Fibroblast of the aortic adventitia (primary cell): ENCODE data around the gene NR2F2. TPM values are rescaled to one million over a fixed set of nuclear protein-coding genes. Genes with fewer than 3 reads are reported as not detected.
A peak's percentile ranks its signal among the peaks of the same experiment; 100 is the strongest.

Source experiments
- DNase-seq: peaks from one replicate; pipeline ENCODE4 v3.0.0-alpha.2; 2010; ENCODE audit warnings: low read depth
- H3K4me3 ChIP-seq: 2 replicates; pipeline ENCODE4 v1.5.1; 2011; ENCODE audit warnings: low read depth, mild to moderate bottlenecking, control low read depth, low read length, moderate library complexity
- total RNA-seq: library from RNA; depleted of rRNA; stranded (reverse); fragments of >200 nt; gene quantifications from 2 replicates; pipeline ENCODE4 v1.2.3, GENCODE V29; 2012; ENCODE audit warnings: low replicate concordance
- TF ChIP-seq, protein P1 (sequence below): IDR thresholded peaks from 2 replicates; pipeline ENCODE4 v1.5.1; 2011; ENCODE audit warnings: mild to moderate bottlenecking, low read length, control low read depth, inconsistent platforms; ENCODE audit not compliant: insufficient read depth

The NR2F2 gene
- total RNA-seq, 1 donor, result 20.2 TPM

DNA sequence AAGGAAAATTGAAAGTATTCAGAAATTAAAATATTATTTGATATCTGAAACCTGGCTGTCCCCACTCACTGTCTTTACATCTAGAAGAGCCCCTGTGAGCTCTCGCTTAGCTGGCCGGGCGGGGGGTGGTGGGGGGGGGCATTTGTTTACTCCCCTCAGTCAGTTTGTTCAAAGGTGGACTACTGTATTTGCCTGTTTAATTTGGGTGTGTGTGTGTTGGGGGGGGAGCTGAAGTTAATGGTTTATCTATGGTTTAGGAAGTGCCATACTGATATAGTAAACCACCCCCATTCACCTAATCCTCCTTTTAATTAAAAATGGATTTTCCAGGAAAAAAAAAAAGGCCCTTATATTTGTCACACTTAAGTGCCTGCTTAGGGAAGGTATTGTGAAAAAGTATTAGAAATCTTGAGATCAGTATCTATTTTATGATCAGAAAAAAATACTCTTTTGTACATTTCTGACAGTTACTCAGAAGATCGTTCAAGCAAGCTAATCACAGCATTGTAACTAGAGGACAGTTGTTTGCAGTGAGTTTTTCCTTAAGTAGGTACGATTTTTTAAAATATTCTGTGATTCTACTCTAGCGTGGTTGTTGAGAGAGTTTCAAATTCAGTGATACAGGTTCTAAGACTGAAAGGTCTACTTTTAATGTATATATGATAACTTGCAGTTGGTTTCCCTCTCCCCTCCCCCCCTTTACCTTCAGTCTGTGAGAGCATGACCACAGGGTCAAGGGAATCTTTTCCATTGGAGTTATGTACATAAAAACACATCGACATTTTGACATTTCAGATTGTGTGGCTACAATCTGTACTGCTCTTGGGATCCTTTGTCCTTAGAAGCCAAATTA is 8.5 kb downstream of the NR2F2 start:
- H3K4me3 ChIP-seq, result peak overlapping the region; percentile 96
- TF ChIP-seq, protein P1, sequence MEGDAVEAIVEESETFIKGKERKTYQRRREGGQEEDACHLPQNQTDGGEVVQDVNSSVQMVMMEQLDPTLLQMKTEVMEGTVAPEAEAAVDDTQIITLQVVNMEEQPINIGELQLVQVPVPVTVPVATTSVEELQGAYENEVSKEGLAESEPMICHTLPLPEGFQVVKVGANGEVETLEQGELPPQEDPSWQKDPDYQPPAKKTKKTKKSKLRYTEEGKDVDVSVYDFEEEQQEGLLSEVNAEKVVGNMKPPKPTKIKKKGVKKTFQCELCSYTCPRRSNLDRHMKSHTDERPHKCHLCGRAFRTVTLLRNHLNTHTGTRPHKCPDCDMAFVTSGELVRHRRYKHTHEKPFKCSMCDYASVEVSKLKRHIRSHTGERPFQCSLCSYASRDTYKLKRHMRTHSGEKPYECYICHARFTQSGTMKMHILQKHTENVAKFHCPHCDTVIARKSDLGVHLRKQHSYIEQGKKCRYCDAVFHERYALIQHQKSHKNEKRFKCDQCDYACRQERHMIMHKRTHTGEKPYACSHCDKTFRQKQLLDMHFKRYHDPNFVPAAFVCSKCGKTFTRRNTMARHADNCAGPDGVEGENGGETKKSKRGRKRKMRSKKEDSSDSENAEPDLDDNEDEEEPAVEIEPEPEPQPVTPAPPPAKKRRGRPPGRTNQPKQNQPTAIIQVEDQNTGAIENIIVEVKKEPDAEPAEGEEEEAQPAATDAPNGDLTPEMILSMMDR, result no peak
- peak; percentile 46 for DNase-seq

DNA sequence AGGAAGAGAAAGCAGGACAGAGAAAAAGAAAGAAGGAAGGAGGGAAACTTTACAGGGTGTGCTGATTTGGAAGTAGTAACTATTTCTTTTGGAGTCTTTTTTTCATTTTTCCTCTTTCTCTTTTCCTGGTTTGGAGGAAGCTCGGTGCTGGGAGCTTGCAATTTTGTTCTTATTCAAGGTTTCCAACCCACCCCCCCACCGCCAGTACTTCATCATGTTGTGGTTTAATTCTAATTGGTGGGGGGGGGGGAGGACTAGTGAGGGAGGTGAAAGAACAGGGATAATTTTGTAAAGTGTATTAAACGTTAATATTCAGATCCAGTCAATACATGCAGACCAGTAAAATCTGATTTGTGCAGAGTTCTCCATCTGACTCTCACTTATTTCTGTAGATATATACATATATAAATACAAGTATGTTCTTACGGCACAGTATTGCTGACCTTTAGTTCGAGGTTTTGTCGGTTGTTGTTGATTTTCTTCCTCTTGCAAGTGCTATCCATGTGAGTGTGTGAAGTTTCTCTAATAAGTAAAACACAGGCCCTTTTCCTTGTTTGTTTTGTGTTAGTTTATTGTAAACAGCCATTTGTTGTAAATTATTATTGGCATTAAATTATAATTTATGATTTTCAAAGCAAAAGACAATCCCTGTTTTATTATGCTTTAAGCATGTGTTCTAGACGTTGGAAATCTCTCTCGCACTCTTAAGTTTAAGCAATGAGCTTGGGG is 9.3 kb downstream of the NR2F2 start:
- peak overlapping the region; percentile 96 for H3K4me3 ChIP-seq
- DNase-seq, result peak; percentile 47
- TF ChIP-seq, protein P1, result no peak

DNA sequence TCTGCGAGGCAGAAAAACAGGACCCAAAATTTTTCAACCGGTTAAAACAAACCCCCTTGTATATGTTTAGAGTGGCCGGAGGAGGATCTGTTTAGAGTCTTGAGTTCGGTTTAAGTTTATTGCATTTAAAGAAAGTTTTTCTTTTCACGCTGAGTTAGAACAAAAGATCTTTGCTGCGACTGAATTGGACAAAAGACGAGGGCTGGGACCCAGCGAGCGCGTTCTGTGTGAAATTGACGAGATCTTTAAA is 9.8 kb downstream of the NR2F2 start:
- no peak for DNase-seq
- TF ChIP-seq, protein P1, result no peak
- H3K4me3 ChIP-seq, result peak overlapping the region; percentile 96

DNA sequence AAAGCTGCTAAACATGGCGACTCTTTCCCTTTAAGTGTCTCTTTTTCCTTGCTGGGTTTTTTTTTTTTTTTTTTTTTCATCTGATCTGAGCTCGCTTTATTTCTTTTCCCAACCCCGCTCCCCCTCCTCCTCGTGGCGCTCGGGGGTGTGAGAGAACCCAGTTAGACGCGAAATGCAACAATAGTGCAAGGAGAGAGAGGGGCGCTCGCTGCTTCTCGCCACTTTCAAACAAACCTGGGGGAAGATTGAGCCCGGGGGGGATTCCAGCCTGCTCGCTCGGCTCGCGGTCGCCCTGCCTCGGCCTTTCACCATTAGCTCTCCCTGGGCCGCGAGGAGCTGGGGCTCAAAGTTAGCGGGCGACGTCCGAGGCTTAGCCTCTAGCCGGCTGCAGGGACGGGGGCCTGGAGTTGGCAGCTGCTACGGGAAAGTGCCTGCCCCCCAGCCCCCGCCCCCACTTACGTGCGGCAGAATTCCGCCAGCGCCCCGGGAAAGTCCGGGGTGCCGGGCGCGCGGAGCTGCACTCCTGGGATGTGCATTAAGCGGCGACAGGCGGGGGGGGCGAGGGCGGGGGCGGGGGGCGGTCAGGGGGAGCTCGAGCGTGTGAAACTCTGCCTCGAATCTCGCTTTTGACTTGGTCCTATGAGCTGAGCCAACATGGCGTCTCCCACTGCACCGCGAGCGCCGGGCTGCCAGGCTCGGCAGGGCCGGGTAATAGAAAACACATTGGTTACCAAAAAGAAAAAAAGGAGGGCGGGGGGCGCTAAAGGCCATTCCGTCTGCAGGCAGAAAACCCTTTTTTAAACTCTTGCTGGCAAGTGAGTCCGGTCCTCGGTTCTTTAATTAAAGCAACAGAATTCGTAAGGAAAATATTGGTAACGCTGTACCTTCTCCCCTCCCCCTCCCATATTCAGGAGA is 10.4 kb downstream of the NR2F2 start:
- peak; percentile 66 for DNase-seq
- peak overlapping the region; percentile 96 for H3K4me3 ChIP-seq
- TF ChIP-seq, protein P1, result no peak

DNA sequence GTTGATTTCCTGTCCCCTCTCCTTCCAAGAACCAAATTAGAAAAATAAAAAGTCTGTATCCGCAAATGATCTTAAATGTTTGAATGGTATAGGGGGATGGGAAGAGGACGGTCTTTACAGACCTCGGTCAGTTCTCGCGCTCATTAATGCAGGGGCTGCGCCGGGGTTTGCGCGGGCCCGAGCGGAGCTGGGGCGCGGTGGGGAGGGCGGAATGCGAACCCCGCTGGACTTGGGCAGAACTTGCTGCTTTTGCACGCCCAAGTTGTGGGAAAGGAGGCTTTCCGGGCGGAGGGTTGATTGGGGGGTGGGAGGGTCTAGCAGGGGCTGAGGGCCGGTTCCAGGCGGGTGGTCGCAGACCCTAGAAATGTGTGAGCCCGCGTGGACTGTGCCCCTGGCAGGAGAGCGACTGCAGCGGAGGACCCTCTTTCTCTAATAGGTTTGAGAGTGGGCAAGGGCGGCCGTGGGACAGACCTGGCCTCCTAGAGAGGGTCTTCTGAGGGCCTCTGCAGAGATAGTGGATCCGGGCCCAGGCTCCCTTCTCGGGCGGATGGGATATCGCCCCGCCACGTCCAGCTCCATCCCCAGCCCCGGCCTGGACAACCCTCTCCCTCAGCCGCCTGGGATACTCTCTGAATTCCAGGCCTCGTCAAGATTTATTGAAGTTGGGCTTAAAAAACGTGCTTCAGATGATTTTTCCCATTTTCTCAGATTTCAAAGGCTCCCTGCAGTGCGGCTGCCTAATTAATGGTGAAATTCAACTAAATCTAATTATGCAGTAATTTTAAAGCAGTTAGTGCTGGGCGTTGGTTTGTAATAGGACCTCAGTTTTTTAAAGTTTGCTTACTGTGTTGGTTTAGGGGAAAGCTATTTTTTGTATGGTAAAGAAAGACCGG is 11.3 kb downstream of the NR2F2 start:
- TF ChIP-seq, protein P1, result no peak
- no peak for DNase-seq
- peak overlapping the region; percentile 96 for H3K4me3 ChIP-seq
